Measurements from ENCODE around the gene SLAIN1. TPM values are rescaled to one million over a fixed set of nuclear protein-coding genes. Genes with fewer than 3 reads are reported as not detected.

SLAIN1 gene
- total RNA-seq, 1 experiment from 2014 or later: 5.3 TPM

DNA sequence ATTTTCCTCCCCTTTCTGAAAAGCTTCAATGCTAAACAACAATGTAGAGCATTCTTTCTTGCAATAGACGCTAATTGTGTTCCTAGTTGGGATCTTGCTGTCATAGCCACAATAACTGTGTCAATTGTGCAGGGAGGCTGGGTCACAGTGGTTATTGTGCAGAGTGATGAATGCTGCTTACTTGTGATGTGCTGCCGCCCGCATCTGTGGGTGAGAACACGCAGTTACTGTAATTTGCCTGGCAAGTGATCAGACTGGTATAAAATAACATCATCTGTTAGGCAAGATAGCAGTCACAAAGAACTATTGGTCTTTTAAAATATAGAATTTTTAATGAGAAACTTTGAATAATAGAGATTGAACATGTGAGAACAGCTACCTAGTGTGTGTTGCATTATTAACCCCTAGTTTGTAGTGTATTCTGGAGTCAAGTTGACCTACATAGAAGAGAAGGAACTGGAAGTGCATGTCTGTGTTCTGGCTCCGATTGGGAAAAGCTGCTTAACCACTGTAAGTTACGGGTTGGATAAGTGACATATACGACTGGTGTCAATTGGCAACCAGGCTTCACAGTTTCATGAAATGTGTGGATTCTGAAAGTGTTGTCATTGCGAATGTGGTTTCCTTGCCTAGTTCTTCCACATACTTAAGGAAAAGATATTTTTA is 43.6 kb downstream of the SLAIN1 start:
- DNase-seq (ENCODE audit: low read depth): no peak
- in situ Hi-C loops (cut with HindIII; ENCODE audit: low pct_unique_long_range_greater_than_20kb, low sequenced_read_pairs): no loop called here

DNA sequence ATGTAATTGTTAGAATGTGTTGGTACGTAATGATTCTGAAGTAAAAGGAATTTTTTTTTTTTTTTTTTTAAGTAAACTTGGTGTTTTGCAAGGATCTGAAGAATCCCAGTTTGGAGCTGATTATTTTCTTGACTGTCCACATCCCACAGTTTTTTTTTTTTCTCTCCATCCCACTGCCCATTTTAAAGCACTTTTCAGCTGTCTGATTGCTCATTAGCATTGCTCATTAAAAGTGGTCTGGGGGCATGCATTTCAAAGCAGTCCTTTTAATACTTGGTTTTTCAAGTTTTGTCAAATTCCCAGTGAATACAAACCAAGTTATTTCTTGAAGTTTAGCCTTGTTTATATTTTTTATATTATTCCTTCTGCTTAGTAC is 44.1 kb downstream of the SLAIN1 start:
- in situ Hi-C loops (cut with HindIII; ENCODE audit: low pct_unique_long_range_greater_than_20kb, low sequenced_read_pairs): no loop called here

GRCh38 chr13:77742801-77743200 is 45.3 kb downstream of the SLAIN1 start:
- DNase-seq (ENCODE audit: low read depth): no peak
- in situ Hi-C loops (cut with HindIII; ENCODE audit: low pct_unique_long_range_greater_than_20kb, low sequenced_read_pairs): no loop called here

More for the DNA sequence above, 44.1 kb downstream of the SLAIN1 start:
- no peak for DNase-seq (ENCODE audit: low read depth)

DNA sequence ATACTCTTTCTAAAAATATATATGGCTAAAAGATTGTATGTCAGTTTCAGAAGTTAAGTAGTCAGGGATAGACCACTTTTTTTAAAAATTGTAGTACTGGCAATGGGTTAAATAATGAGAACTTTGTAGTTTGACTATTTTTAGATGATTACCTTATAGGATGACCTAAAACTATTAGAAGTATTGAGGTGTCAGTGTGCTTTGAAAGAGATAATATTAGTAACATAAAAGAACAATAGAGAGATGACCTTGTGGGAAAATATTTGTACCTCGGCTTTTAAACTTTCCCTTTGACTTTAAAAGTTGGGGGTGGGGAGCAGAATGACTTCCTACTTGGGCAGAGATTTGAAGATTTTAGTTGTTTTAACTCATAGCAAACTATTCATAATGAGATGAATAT is 48.3 kb downstream of the SLAIN1 start:
- in situ Hi-C loops (cut with HindIII; ENCODE audit: low pct_unique_long_range_greater_than_20kb, low sequenced_read_pairs): no loop called here
- no peak for DNase-seq (ENCODE audit: low read depth)

- DNase-seq (ENCODE audit: low read depth): no peak
- in situ Hi-C loops (cut with HindIII; ENCODE audit: low pct_unique_long_range_greater_than_20kb, low sequenced_read_pairs): no loop called here
Measured at GRCh38 chr13:77749344-77749880, 51.9 kb downstream of the SLAIN1 start.

DNA sequence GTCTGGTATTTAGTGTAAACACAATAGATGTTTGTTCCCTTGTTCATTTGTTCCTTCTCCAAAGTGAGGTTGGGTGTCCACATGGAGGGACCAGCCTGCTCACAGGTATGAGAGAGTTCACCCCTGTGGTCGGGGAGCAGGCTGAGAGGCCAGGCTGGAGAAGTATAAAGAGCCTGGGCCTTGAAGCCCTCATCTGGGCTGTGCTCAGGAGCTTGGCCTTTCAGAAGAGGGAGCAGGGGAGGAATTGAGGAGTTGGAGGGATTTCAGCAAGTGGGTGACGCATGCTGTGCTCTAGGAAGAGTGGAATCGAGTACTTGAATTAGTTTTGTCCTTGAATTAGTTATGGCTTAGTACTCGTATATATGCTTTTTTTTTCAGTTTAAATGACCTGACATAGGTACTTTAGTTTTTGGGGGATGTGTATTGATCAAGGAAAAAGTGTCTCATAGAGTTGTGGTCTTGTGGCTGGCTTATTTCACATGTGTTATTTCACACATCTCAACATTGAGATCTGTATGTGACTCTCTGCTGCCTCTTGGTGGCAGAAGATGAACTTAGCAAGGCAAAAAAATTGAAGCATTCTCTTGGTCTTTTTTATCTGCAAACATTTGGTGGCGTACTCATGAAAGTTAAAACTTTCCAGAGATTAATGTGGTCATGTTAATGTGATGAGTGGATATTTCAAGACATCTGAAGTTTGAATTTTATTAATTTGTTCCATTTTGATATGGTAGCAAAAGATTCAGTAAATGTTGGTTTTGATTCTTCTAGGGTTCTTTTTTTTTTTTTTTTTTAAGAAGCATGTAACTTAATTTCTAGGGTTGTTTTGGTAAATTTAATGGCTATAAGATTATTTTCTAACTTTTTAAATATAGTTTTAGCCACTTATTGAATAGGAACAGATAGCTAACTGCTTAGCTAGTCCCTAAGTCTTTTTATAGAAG is 54.3 kb downstream of the SLAIN1 start:
- DNase-seq (ENCODE audit: low read depth): peak; percentile 29
- in situ Hi-C loops (cut with HindIII; ENCODE audit: low pct_unique_long_range_greater_than_20kb, low sequenced_read_pairs): no loop called here

- DNase-seq (ENCODE audit: low read depth): no peak
- in situ Hi-C loops (cut with HindIII; ENCODE audit: low pct_unique_long_range_greater_than_20kb, low sequenced_read_pairs): no loop called here
Measured at GRCh38 chr13:77752512-77753069, 55.1 kb downstream of the SLAIN1 start.

GRCh38 chr13:77760893-77761292 is 63.4 kb downstream of the SLAIN1 start:
- no peak for DNase-seq (ENCODE audit: low read depth)
- in situ Hi-C loops (cut with HindIII; ENCODE audit: low pct_unique_long_range_greater_than_20kb, low sequenced_read_pairs): no loop called here

- in situ Hi-C loops (cut with HindIII; ENCODE audit: low pct_unique_long_range_greater_than_20kb, low sequenced_read_pairs): no loop called here
Measured at GRCh38 chr13:77767413-77767812, 69.9 kb downstream of the SLAIN1 start.

GRCh38 chr13:77774181-77774580 is 76.7 kb downstream of the SLAIN1 start:
- in situ Hi-C loops (cut with HindIII; ENCODE audit: low pct_unique_long_range_greater_than_20kb, low sequenced_read_pairs): no loop called here
- no peak for DNase-seq (ENCODE audit: low read depth)

More at GRCh38 chr13:77767413-77767812, 69.9 kb downstream of the SLAIN1 start:
- DNase-seq (ENCODE audit: low read depth): no peak

- in situ Hi-C loops (cut with HindIII; ENCODE audit: low pct_unique_long_range_greater_than_20kb, low sequenced_read_pairs): no loop called here
- no peak for DNase-seq (ENCODE audit: low read depth)
Measured at GRCh38 chr13:77776704-77777103, 79.2 kb downstream of the SLAIN1 start.

DNA sequence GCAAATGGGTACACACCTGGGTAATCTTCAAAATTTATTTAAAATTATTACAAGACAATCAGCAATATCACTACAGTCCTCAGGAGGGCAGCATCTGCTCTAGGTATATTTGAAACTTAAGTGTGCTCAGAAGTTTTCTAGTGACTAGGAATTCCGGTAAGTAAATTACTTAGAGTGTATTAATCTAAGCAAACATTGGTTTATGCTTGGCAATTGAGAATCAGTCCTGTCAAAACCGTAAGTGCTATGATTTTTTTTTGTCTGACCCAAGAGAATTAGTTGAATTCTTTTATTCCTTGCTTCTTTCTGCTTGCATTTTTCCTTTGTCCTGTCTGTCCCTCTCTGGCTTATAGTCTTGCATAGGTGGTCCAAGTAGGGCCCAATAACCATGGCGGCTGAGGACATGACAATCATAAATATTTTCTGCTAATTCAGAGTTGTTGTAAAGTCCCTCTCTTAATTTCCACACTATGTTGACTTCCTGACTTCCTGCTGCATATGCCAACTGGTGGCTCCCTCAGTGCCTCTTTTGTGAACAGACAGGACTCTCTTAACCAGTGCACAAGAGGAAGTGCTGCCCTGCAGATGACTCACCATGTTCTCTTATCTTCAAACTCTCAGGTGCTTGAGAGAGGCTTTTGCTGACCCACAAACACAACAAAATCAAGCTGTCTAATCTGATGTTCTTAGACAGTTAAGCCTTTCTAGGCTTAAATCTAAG is 82.2 kb downstream of the SLAIN1 start:
- in situ Hi-C loops (cut with HindIII; ENCODE audit: low pct_unique_long_range_greater_than_20kb, low sequenced_read_pairs): no loop called here
- DNase-seq (ENCODE audit: low read depth): peak; percentile 24

GRCh38 chr13:77781808-77782207 is 84.3 kb downstream of the SLAIN1 start:
- in situ Hi-C loops (cut with HindIII; ENCODE audit: low pct_unique_long_range_greater_than_20kb, low sequenced_read_pairs): no loop called here
- no peak for DNase-seq (ENCODE audit: low read depth)

- in situ Hi-C loops (cut with HindIII; ENCODE audit: low pct_unique_long_range_greater_than_20kb, low sequenced_read_pairs): no loop called here
- no peak for DNase-seq (ENCODE audit: low read depth)
Measured at GRCh38 chr13:77784515-77784914, 87.0 kb downstream of the SLAIN1 start.

DNA sequence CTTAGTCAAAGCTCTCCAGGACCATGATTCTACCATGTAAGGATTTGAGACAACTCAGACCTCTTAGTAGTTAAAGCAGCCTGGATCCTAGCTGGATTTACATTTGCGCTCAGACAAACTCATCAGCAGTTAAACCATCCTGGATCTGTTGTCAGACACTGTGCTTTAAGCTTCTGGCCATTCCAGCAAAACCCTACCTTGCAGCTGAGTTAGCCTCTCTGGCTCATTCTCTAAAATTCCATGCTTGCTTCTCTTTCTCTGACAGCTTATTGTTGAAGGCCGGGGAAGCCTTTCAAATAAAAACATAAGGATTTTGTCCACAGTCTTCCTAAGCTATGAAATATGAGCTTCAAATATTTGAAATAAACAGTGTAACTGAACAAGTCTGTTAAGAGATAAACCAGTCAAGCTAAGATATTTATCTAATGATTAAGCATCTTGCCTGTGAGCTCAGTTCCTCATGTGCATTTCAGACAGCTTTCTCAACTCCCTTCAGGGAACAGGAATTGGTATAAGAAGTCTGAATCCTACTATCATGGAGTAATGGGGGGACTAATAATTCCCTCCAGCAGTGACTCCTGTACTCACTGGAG is 89.3 kb downstream of the SLAIN1 start:
- DNase-seq (ENCODE audit: low read depth): no peak

DNA sequence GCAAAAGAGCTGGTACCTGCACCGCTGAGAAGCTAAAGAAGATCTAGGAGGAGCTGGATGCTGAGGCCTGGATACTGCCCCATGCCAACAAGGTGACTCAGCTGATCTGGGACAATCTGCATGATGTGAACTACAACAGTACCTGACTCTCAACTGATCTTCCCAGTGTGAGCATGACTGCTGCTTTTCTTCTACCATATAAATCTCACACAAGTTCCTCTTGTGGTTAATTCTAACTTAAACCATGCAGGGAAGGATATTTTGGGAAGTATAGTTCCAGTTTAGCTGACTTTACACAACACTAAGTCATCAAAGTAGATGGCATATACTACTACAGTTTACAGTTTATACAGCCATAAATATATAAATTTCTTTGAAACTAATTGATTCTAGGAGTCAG is 91.9 kb downstream of the SLAIN1 start:
- no peak for DNase-seq (ENCODE audit: low read depth)
- in situ Hi-C loops (cut with HindIII; ENCODE audit: low pct_unique_long_range_greater_than_20kb, low sequenced_read_pairs): no loop called here

More for the DNA sequence above, 89.3 kb downstream of the SLAIN1 start:
- in situ Hi-C loops (cut with HindIII; ENCODE audit: low pct_unique_long_range_greater_than_20kb, low sequenced_read_pairs): no loop called here

GRCh38 chr13:77800219-77800618 is 102.7 kb downstream of the SLAIN1 start:
- DNase-seq (ENCODE audit: low read depth): no peak
- in situ Hi-C loops (cut with HindIII; ENCODE audit: low pct_unique_long_range_greater_than_20kb, low sequenced_read_pairs): no loop called here

DNA sequence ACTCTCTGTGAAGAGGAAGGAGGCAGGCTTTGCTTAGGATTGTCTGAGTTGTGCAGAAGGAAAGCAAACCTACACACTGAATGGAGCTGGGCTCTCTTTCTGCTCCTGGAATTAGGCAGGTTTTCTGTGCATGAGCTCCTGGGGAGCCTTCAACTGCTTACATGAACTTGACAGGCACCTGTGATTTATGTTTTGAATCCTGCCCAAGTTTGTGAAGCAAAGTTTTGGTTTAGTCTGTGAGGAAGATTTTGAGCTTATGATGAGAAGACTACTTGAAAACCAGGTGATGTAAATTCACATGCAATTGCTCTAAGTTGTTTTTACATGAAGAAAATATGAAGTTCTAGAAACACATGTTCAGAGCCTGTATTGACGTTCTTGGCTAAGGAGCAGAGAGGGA is 109.0 kb downstream of the SLAIN1 start:
- no peak for DNase-seq (ENCODE audit: low read depth)
- in situ Hi-C loops (cut with HindIII; ENCODE audit: low pct_unique_long_range_greater_than_20kb, low sequenced_read_pairs): no loop called here

Data from Caki2 (cell line).